Mesodermal cell (in vitro differentiated cells): ENCODE data around the gene KRT23.

Experiments
- H3K27ac ChIP-seq: 2 replicates; pipeline ENCODE4 v1.7.0; 2013; ENCODE audit warnings: mild to moderate bottlenecking, low read depth, low read length, moderate library complexity; ENCODE audit not compliant: severe bottlenecking
- H3K36me3 ChIP-seq: 2 replicates; pipeline ENCODE4 v1.7.1; 2013; ENCODE audit warnings: mild to moderate bottlenecking, low read length, moderate library complexity; ENCODE audit not compliant: control insufficient read depth, insufficient read depth
- H3K4me1 ChIP-seq: one replicate; pipeline ENCODE4 v1.7.1; 2013; ENCODE audit warnings: mild to moderate bottlenecking, low read length; ENCODE audit not compliant: insufficient read depth, control insufficient read depth, poor library complexity, severe bottlenecking
- H3K4me3 ChIP-seq: 2 replicates; pipeline ENCODE4 v1.7.0; 2013; ENCODE audit warnings: low read length, control low read depth, mild to moderate bottlenecking; ENCODE audit not compliant: insufficient read depth, poor library complexity, severe bottlenecking; ENCODE audit errors: extremely low read depth
- H3K9me3 ChIP-seq: 2 replicates; pipeline ENCODE4 v1.7.1; 2013; ENCODE audit warnings: mild to moderate bottlenecking, low read length, moderate library complexity; ENCODE audit not compliant: control insufficient read depth

Gene KRT23

DNA sequence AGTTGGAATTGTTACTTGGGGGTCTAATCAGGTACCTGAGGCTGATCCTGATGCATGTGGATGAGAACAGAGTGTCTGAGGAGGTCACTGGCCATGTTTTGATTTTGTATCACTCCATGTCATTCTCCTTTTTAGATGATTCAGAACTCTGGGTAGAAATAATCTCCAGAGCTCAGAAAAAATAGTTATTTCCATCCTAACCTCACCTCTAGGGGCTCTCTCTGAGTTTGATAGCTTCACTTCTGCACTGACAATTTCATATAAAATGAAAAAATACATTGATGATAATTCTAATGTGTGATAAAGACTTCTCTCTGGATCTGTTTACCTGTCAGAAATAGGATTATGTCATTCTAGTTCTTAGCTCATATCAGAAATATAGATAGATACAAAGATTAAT is 64.2 kb downstream of the KRT23 start:
- Histone ChIP-seq H3K4me3 (no peak overlapping the region), H3K9me3 (no peaks in the 10 kb centered on the region), H3K4me1 (no peaks in the 10 kb centered on the region), H3K36me3 (no peaks in the 10 kb centered on the region), H3K27ac (no peak overlapping the region)
